H1 (cell line): ENCODE results near the gene SEPTIN5. TPM values are rescaled to one million over a fixed set of nuclear protein-coding genes. Genes with fewer than 3 reads are reported as not detected.
A peak's percentile ranks its signal among the peaks of the same experiment; 100 is the strongest.

ENCODE experiments used
- ATF3 ChIP-seq: IDR thresholded peaks from 2 replicates; pipeline ENCODE4 v1.6.1; 2011; ENCODE audit warnings: low read depth, mild to moderate bottlenecking, low read length; ENCODE audit not compliant: insufficient read depth
- CEBPB ChIP-seq: IDR thresholded peaks from 2 replicates; pipeline ENCODE4 v1.6.1; 2012; ENCODE audit warnings: low read depth, low read length
- CHD7 ChIP-seq: fragments of 300-600 bp; sonication (generic); IDR thresholded peaks from 2 replicates; pipeline ENCODE4 v1.7.1; 2012; ENCODE audit warnings: low read length, moderate library complexity, mild to moderate bottlenecking, inconsistent platforms; ENCODE audit not compliant: insufficient replicate concordance
- CTCF ChIP-seq, 3 experiments: IDR thresholded peaks; 1 replicate in 2 of 3; 2 replicates in 1 of 3; pipeline versions ENCODE4 v1.5.1 to v1.6.1; 2011; ENCODE audit warnings: low read length in 3 of 3, mild to moderate bottlenecking in 3 of 3, inconsistent platforms in 2 of 3, low read depth in 1 of 3, moderate library complexity in 1 of 3; ENCODE audit not compliant: insufficient read depth in 1 of 3; ENCODE audit errors: control extremely low read depth in 1 of 3
- polyA plus RNA-seq, 7 experiments: library from polyadenylated mRNA; depleted of rRNA in 3 of 7; stranded (reverse) in 5 of 7; unstranded in 2 of 7; fragments of >200 nt in 5 of 7; fragments of 200-250 nt in 2 of 7; gene quantifications; 1 replicate in 5 of 7; 2 replicates in 1 of 7; 4 replicates in 1 of 7; pipeline versions ENCODE4 v1.2.1 to v1.2.3, GENCODE V29; 2011 to 2013; ENCODE audit warnings: missing spikeins in 2 of 7, mixed read lengths in 2 of 7
- total RNA-seq: library from RNA; stranded (reverse); fragmentation: NEBNext Ultra II Directional; extraction: Animal tissue kit (Norgen Biotek cat#: 25700); gene quantifications from 2 replicates; pipeline ENCODE4 v1.2.1, GENCODE V29; 2021
- TF ChIP-seq, protein P1 (sequence below): IDR thresholded peaks from 2 replicates; pipeline ENCODE4 v1.6.1; 2012; ENCODE audit warnings: low read length, inconsistent platforms

Gene SEPTIN5
- total and polyA plus RNA-seq, 2 of the 8 experiments (the other 6 are each of a cell fraction or from before 2014, with no cell fraction given), result 6.0 to 8.6 TPM

- TF ChIP-seq CHD7, result no peak
- TF ChIP-seq ATF3, result no peak
- TF ChIP-seq, protein P1, sequence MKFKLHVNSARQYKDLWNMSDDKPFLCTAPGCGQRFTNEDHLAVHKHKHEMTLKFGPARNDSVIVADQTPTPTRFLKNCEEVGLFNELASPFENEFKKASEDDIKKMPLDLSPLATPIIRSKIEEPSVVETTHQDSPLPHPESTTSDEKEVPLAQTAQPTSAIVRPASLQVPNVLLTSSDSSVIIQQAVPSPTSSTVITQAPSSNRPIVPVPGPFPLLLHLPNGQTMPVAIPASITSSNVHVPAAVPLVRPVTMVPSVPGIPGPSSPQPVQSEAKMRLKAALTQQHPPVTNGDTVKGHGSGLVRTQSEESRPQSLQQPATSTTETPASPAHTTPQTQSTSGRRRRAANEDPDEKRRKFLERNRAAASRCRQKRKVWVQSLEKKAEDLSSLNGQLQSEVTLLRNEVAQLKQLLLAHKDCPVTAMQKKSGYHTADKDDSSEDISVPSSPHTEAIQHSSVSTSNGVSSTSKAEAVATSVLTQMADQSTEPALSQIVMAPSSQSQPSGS, result no peak
- no peak for TF ChIP-seq CEBPB
- TF ChIP-seq CTCF (IDR thresholded peaks at IDR 0.05; ENCODE audit: control extremely low read depth in 1 of 3, insufficient read depth in 1 of 3, low read depth in 1 of 3, low read length in 3 of 3), result peak; percentile 92 to 94 (median 94)
Observed at GRCh38 chr22:19730655-19731360, 16.5 kb downstream of the SEPTIN5 start (continued).
